Measurements from ENCODE around the gene NOL8.

Gene NOL8

GRCh38 chr9:92263131-92263530 lies 62.0 kb downstream of the NOL8 start:
- DNase-seq (ENCODE audit: low spot score), result no peak

- no peak for DNase-seq (ENCODE audit: low spot score)
Measured at GRCh38 chr9:92257327-92257726, 67.8 kb downstream of the NOL8 start.

- no peak for DNase-seq (ENCODE audit: low spot score)
Measured at GRCh38 chr9:92254381-92255337, 70.5 kb downstream of the NOL8 start.

GRCh38 chr9:92253656-92254055 lies 71.5 kb downstream of the NOL8 start:
- DNase-seq (ENCODE audit: low spot score), result no peak

- DNase-seq (ENCODE audit: low spot score), result no peak
Measured at GRCh38 chr9:92247981-92248380, 77.2 kb downstream of the NOL8 start.
